CD4-positive, alpha-beta T cell treated with Interleukin-2 at 100 ng/mL for 4 hours (primary cell): Measurements from ENCODE around the gene FGD4.

Source experiments
- DNase-seq: peaks from one replicate; pipeline ENCODE4 v3.0.0-alpha.2; 2020; ENCODE audit warnings: low spot score

Gene FGD4

GRCh38 chr12:32457251-32458025 lies 58.1 kb downstream of the FGD4 start:
- DNase-seq: no peak

GRCh38 chr12:32460638-32461037 lies 61.3 kb downstream of the FGD4 start:
- no peak for DNase-seq

GRCh38 chr12:32462908-32463307 lies 63.5 kb downstream of the FGD4 start:
- DNase-seq: no peak

GRCh38 chr12:32466187-32466586 lies 66.8 kb downstream of the FGD4 start:
- DNase-seq: no peak

- DNase-seq: no peak
Measured at GRCh38 chr12:32466986-32467711, 67.8 kb downstream of the FGD4 start.

GRCh38 chr12:32467959-32468863 lies 68.9 kb downstream of the FGD4 start:
- no peak for DNase-seq

- no peak for DNase-seq
Measured at GRCh38 chr12:32470936-32471470, 71.6 kb downstream of the FGD4 start.

- no peak for DNase-seq
Measured at GRCh38 chr12:32471591-32472001, 72.2 kb downstream of the FGD4 start.

GRCh38 chr12:32475724-32476123 lies 76.4 kb downstream of the FGD4 start:
- no peak for DNase-seq

GRCh38 chr12:32476446-32476845 lies 77.1 kb downstream of the FGD4 start:
- no peak for DNase-seq

- DNase-seq: no peak
Measured at GRCh38 chr12:32477714-32478113, 78.4 kb downstream of the FGD4 start.

GRCh38 chr12:32478166-32478565 lies 78.8 kb downstream of the FGD4 start:
- DNase-seq: no peak

GRCh38 chr12:32478858-32479725 lies 79.7 kb downstream of the FGD4 start:
- DNase-seq: no peak

GRCh38 chr12:32482226-32482625 lies 82.9 kb downstream of the FGD4 start:
- no peak for DNase-seq

- no peak for DNase-seq
Measured at GRCh38 chr12:32483499-32483898, 84.1 kb downstream of the FGD4 start.

- DNase-seq: no peak
Measured at GRCh38 chr12:32483993-32484392, 84.6 kb downstream of the FGD4 start.

- DNase-seq: no peak
Measured at GRCh38 chr12:32486158-32486557, 86.8 kb downstream of the FGD4 start.

GRCh38 chr12:32488132-32488531 lies 88.8 kb downstream of the FGD4 start:
- DNase-seq: no peak

- no peak for DNase-seq
Measured at GRCh38 chr12:32489070-32489469, 89.7 kb downstream of the FGD4 start.

- no peak for DNase-seq
Measured at GRCh38 chr12:32490801-32491200, 91.4 kb downstream of the FGD4 start.

- no peak for DNase-seq
Measured at GRCh38 chr12:32493282-32493681, 93.9 kb downstream of the FGD4 start.
